Limb (tissue), 2 donors: ENCODE results near the gene TOB1.

Source experiments
- DNase-seq, 2 donors: peaks; one replicate each; pipeline ENCODE4 v3.0.0-alpha.2; 2016; ENCODE audit errors: extremely low spot score in 2 of 2

TOB1 gene

GRCh38 chr17:50845240-50846147, 20.7 kb downstream of the TOB1 start:
- DNase-seq: no peak

GRCh38 chr17:50844117-50844700, 21.9 kb downstream of the TOB1 start:
- DNase-seq: no peak

- no peak for DNase-seq
Measured at GRCh38 chr17:50843150-50843905, 22.8 kb downstream of the TOB1 start.

- DNase-seq: no peak
Measured at GRCh38 chr17:50842506-50843149, 23.5 kb downstream of the TOB1 start.

DNA sequence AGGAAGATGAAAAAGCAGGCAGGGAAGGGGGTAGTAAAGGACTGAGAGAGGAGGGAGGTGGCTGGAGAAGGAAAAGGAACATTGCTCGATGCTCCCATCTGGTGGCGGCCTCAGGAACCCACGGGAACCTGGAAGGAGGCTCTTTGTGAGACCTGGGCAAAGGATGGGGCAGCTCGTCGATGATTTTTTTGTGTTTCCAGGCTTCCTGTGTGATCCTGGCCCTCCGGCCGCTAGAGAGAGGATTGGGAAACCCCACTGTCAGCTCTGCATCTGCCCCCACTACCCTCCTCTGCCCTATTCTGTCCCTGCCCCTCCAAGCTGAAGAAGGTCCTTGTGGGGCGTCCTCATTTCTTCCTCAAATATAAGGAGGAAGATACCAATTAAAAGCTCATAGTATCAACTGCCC, 24.2 kb downstream of the TOB1 start:
- DNase-seq: peak; percentile 82 to 89

DNA sequence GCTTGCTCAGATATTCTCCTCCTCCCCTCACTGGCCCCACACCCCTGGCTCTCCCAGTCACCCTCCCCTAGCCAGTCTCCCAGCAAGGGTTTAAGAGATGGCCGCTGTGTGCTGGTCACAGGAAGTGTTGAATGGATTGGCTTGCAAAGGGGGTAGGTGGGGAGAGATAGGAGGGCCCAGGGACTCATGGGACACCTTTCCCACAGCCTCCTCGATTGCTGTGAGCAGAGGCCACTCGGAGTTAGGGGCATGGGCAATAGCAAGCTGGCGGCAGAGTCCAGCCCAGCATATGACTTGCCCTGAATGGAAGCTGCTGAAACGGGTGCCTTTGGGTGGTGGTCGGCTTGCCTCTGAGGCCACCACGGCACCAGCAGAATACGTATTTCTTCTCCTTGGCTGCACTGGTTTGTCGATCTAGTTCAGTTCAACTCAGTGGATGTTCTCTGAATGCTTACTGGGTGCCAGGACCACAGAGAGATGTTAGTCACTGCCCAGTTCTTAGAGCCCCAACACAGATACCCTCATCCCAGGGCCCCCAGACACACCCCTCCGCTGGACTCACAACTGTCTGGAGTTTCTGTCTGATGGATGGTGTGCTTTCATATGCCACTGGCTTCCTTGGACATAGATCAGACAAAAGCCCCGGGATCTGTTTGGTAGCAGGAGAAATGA, 24.7 kb downstream of the TOB1 start:
- no peak for DNase-seq

- DNase-seq: no peak
Measured at GRCh38 chr17:50840311-50840851, 25.8 kb downstream of the TOB1 start.

GRCh38 chr17:50839591-50840310, 26.4 kb downstream of the TOB1 start:
- DNase-seq: no peak

DNA sequence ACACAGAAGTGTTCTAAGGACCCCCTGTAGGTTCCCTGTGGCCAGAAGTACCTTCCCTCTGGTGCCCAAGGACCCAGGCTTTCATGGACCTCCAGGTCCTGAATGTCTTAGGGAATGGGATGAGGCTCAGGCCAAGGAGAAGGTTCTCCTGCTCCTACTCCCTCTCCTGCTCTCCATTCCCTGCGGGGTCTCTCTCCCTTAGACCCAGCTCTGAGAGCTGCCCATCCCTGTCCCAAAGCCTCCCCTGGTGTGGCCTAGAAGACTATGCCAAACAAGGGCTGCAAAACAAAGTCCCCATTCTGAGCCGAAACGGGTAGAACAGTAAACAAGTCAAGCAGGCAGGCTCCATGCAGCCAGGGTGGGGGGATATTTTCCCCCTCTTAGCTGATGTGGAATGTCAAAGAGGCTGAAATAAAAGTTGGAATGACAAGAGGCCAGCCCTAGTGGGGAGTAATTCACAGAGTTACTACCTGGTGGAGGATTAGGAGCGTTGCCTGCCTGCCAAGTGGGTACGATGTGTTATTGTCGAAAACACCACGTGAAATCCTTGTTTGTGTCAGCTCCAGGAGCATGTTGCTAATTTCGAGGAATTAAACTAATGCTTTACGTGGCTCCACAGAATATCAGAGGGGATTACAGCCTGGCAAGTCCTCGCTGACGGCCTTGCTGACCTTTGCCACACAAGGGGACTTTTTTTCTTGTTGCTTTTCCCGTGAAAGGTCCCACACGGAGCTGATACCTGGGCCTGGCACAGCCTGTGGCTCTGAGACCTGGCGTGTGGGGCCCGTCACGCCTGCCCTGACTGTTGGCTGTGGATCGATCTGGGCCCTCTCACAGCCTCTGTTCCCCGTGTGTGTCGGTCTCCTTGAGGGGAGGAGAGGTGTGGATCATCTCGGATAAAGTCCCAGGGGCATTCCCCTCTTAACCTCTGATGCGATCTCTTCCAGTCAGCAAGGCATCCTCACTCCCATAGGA, 27.9 kb downstream of the TOB1 start:
- DNase-seq: no peak

- no peak for DNase-seq
Measured at GRCh38 chr17:50837286-50837979, 28.7 kb downstream of the TOB1 start.

DNA sequence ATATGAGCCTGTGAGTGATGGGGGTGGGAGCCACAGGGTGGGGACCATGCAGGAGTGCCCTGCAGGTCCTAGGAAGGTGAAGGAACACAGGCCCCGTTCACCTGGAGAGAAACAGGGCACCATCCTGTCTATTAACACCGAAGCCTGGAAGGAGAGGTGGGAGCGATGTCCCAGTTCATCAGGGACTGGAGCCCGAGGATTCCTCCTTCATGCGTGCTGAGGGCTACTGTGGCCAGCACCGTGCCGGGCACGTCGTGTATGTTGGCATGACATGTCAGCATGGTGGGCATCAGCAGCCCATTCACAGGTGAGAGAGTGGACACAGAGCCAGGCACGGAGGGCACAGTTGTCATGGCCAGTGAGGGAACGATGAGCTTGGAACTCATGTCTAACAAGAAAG, 29.3 kb downstream of the TOB1 start:
- no peak for DNase-seq

DNA sequence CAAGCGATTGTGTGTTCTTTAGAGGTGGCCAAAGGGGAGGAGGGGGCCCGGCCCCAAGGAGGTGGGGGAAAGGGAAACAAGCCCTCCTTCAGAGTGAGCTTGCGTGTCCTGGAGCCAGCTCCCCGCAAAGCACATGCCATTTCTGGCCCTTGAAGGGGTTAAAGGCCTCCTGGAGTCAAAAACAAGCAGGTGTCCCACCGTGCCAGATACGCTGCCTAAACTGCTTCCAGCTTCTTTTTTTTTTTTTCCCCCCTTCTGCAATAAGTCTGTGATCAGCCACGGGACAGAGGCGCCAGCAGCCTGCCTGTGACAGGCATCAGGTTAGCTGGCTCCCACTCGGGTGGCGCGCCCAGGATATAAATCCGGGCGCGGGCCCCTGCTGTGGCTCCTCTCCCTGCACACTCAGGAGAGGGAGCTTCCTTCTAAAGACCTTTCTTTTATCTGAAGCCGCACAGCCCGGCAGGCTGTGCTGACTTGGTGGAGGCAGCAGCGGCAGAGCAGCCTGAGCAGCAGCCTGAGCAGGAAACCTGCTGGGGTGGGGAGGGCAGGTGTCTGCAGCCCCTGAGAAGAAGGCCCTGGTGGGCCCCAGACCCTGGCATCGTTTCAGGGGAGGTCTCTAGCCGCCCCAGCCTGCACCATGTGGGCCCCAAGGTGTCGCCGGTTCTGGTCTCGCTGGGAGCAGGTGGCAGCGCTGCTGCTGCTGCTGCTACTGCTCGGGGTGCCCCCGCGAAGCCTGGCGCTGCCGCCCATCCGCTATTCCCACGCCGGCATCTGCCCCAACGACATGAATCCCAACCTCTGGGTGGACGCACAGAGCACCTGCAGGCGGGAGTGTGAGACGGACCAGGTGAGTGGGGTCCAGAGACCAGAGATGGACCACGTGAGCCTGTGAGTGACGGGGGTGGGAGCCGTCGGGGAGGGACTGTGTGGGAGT, 30.6 kb downstream of the TOB1 start, which contains the start of gene WFIKKN2:
WFIKKN2 (plus strand) TSS at position 286 of the 934 bp plus-strand sequence; CDS start at position 638, 352 bp downstream.
- no peak for DNase-seq

DNA sequence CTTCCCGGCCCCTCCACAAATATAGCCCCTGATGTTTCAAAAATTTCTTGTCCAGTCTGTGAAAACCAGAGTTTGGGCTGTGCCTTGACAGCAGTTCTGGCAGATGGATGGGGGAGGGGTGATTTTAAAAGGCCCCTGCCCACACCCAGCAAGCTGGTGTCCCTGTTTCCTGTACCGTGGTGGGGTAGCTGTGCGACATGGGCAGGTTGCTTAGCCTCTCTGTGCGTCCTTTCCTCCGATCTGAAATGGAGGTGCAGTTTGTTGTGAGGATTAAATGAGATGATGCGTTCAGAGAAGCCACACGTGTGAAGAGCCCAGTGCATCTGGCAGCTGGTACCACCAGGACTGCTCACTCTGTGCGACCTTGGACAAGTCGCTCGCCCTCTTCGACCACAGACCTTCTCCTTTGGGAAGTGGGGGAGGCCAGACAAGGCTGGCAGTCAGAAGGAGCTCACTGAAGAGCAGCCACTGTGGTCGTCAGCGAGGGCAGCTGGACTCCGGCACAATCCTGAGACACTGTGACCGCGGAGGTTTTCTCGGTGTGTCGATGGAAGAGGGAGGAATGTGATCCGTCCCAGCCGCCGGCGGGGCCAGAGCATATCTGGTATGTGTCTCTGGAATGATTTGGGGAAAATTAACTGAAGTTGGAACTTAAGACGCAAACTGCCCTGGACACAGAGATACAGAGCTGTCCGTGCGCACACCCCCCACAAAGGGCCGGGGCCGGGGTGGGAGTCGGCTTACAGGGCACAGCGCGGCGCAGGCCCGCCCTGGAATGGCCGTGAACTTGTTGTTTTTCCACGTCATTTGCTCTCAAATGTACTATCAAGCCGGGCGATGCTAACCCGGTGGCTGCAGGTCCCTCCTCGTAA, 31.5 kb downstream of the TOB1 start:
- peak in 1 of 2 donors; percentile 67 for DNase-seq

DNA sequence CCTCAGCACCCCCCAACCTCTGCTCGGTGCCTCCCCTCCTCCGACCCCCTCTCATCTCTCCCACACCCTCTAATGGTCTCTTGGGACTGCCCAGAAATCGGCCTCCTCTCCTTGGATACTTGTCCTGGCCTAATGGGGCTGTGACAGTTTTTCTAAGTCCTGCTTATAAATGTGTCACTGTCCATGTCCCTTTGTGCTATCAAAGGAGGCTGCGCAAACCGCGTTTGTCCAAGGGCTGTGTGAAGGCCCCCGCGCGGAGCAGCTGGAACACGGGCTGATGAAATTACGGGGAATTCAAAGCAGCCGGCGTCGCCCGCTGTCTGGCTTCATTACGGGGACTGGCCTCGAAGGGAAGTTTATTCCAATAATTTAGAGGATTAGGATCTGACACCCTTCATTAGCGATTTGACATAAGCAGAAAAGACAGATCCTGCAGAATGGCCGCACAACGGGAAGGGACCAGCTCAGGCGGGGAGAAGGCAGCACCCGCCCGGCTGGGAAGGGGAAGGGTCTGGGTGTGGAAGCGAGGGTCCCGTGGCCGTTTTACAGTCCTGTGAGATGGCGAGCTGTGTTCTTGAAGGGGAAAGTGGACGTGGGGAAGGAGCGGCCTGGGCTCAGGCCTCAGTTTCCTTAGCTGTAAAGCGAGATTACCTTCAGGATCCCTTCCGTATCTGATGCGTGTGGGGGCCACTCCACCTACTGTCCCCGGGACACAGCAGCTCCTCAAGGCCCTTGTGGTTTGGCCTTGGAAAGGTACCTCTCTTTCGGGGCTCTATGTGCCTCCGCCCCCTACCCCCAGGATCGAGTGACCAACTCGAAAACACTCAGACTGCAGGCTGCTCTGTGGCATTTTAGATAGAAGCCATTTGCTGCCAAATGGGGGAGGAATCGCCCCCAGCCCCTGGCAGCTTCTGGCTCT, 32.4 kb downstream of the TOB1 start:
- DNase-seq: peak in 1 of 2 donors; percentile 55

- peak in 1 of 2 donors; percentile 50 for DNase-seq
Measured at GRCh38 chr17:50832864-50833381, 33.2 kb downstream of the TOB1 start.
